WTC11 (cell line): ENCODE measurements around the gene FERMT3. TPM values are rescaled to one million over a fixed set of nuclear protein-coding genes. Genes with fewer than 3 reads are reported as not detected.
A peak's percentile ranks its signal among the peaks of the same experiment; 100 is the strongest.

Source experiments
- ATAC-seq: fragments of 200-7000 bp; cut with Tn5 transposase; 2 replicates; pipeline ENCODE4 v1.10.0; 2021; ENCODE audit warnings: mild to moderate bottlenecking, moderate library complexity
- CTCF ChIA-PET: fragments of 300-600 bp; sonication (Branson Sonifier 250); formaldehyde crosslinking; loops from one replicate; lab custom pipeline; 2021; ENCODE audit warnings: antibody characterized with exemption; lab: Charles Lee
- POLR2A ChIA-PET: fragments of 350-600 bp; sonication (Branson Sonifier 250); formaldehyde crosslinking; loops from one replicate; lab custom pipeline; 2021; ENCODE audit warnings: antibody characterized with exemption; lab: Charles Lee
- DNase-seq: peaks from one replicate; pipeline ENCODE4 v3.0.0; 2021; ENCODE audit warnings: low spot score
- H3K27ac Mint-ChIP-seq: 2 replicates; pipeline ENCODE4 v1.8.0; 2021; ENCODE audit warnings: mixed read lengths
- H3K27me3 Mint-ChIP-seq: 2 replicates; pipeline ENCODE4 v1.8.0; 2021; ENCODE audit warnings: low read depth, mild to moderate bottlenecking, moderate library complexity, mixed read lengths
- H3K36me3 Mint-ChIP-seq: 2 replicates; pipeline ENCODE4 v1.8.0; 2021; ENCODE audit warnings: mixed read lengths
- H3K4me1 Mint-ChIP-seq: 2 replicates; pipeline ENCODE4 v1.8.0; 2022; ENCODE audit warnings: mixed read lengths
- H3K4me3 Mint-ChIP-seq: 2 replicates; pipeline ENCODE4 v1.8.0; 2021; ENCODE audit warnings: mild to moderate bottlenecking, moderate library complexity, mixed read lengths
- H3K9me3 Mint-ChIP-seq: 2 replicates; pipeline ENCODE4 v1.8.0; 2021; ENCODE audit warnings: mixed read lengths
- ATF1 ChIP-seq: sonication (generic); formaldehyde crosslinking; IDR thresholded peaks from 2 replicates; pipeline ENCODE4 v1.8.1; 2023; ENCODE audit warnings: mild to moderate bottlenecking, moderate library complexity, missing genetic modification reagents
- CDX4 ChIP-seq: fragments of 250-450 bp; sonication (Bioruptor Pico); IDR thresholded peaks from 2 replicates; pipeline ENCODE4 v1.9.0; 2021; ENCODE audit warnings: moderate library complexity, mild to moderate bottlenecking, inconsistent platforms, borderline replicate concordance
- CTCF ChIP-seq: fragments of 200-600 bp; IDR thresholded peaks from 2 replicates; pipeline ENCODE4 v1.8.0; 2022; ENCODE audit warnings: antibody characterized with exemption
- E2F5 ChIP-seq: sonication (generic); formaldehyde crosslinking; IDR thresholded peaks from 2 replicates; pipeline ENCODE4 v1.8.1; 2022; ENCODE audit warnings: mild to moderate bottlenecking, moderate library complexity, missing genetic modification reagents
- ERG ChIP-seq: fragments of 250-450 bp; sonication (Bioruptor Pico); IDR thresholded peaks from 2 replicates; pipeline ENCODE4 v1.8.0; 2021; ENCODE audit warnings: mild to moderate bottlenecking
- FOXP4 ChIP-seq: sonication (generic); formaldehyde crosslinking; IDR thresholded peaks from 2 replicates; pipeline ENCODE4 v1.8.0; 2022; ENCODE audit warnings: mild to moderate bottlenecking, missing genetic modification reagents
- GABPB1 ChIP-seq: sonication (generic); formaldehyde crosslinking; IDR thresholded peaks from 2 replicates; pipeline ENCODE4 v1.8.1; 2023; ENCODE audit warnings: mild to moderate bottlenecking, missing genetic modification reagents
- HMGXB4 ChIP-seq: sonication (generic); formaldehyde crosslinking; IDR thresholded peaks from 2 replicates; pipeline ENCODE4 v1.8.1; 2023; ENCODE audit warnings: mild to moderate bottlenecking, moderate library complexity, missing genetic modification reagents
- NR1H2 ChIP-seq: sonication (generic); formaldehyde crosslinking; IDR thresholded peaks from 2 replicates; pipeline ENCODE4 v1.9.0; 2021; ENCODE audit warnings: mild to moderate bottlenecking, moderate library complexity, missing genetic modification reagents
- OVOL2 ChIP-seq: fragments of 250-450 bp; sonication (Bioruptor Pico); IDR thresholded peaks from 2 replicates; pipeline ENCODE4 v1.9.0; 2021; ENCODE audit warnings: mild to moderate bottlenecking, borderline replicate concordance
- SMAD4 ChIP-seq: sonication (generic); formaldehyde crosslinking; IDR thresholded peaks from 2 replicates; pipeline ENCODE4 v1.8.0; 2022; ENCODE audit warnings: mild to moderate bottlenecking, missing genetic modification reagents
- SP1 ChIP-seq: sonication (generic); formaldehyde crosslinking; conservative IDR thresholded peaks from 2 replicates; pipeline ENCODE4 v1.8.1; 2022; ENCODE audit warnings: missing genetic modification reagents
- TEAD1 ChIP-seq: sonication (generic); formaldehyde crosslinking; IDR thresholded peaks from 2 replicates; pipeline ENCODE4 v1.8.0; 2022; ENCODE audit warnings: mild to moderate bottlenecking, missing genetic modification reagents
- TEAD4 ChIP-seq: sonication (generic); formaldehyde crosslinking; IDR thresholded peaks from 2 replicates; pipeline ENCODE4 v1.8.0; 2022; ENCODE audit warnings: mild to moderate bottlenecking, missing genetic modification reagents
- TP53 ChIP-seq: sonication (generic); formaldehyde crosslinking; IDR thresholded peaks from 2 replicates; pipeline ENCODE4 v1.8.1; 2023; ENCODE audit warnings: mild to moderate bottlenecking, missing genetic modification reagents
- ZBTB43 ChIP-seq: sonication (generic); formaldehyde crosslinking; IDR thresholded peaks from 2 replicates; pipeline ENCODE4 v1.8.1; 2023; ENCODE audit warnings: mild to moderate bottlenecking, missing genetic modification reagents
- ZNF121 ChIP-seq: sonication (generic); formaldehyde crosslinking; IDR thresholded peaks from 2 replicates; pipeline ENCODE4 v1.8.0; 2023; ENCODE audit warnings: missing genetic modification reagents
- ZNF396 ChIP-seq: fragments of 250-450 bp; sonication (Bioruptor Pico); IDR thresholded peaks from 2 replicates; pipeline ENCODE4 v1.8.0; 2021; ENCODE audit warnings: mild to moderate bottlenecking, moderate library complexity, borderline replicate concordance
- ZNF423 ChIP-seq: fragments of 250-450 bp; sonication (Bioruptor Pico); IDR thresholded peaks from 2 replicates; pipeline ENCODE4 v2.1.2; 2022; ENCODE audit warnings: mild to moderate bottlenecking, moderate library complexity
- total RNA-seq: library from RNA; stranded (reverse); gene quantifications from 3 replicates; pipeline ENCODE4 v1.2.3, GENCODE V29; 2021

FERMT3 gene
- total RNA-seq, 1 experiment from 2014 or later, result 3.8 TPM

- TF ChIP-seq OVOL2, result no peak
- TF ChIP-seq ZNF121 (CRISPR knock-in tag), result no peak
- no peak for TF ChIP-seq ERG (CRISPR knock-in tag)
- no peak for TF ChIP-seq CDX4
- no peak for TF ChIP-seq ZBTB43 (CRISPR knock-in tag)
- no peak for TF ChIP-seq TP53
- TF ChIP-seq ATF1, result no peak
- 0 out of 2 replicates have a peak, but pooled peaks have one; percentile 39 for TF ChIP-seq SP1
- TF ChIP-seq ZNF423 (CRISPR knock-in tag), result peak; percentile 14
- no peak for TF ChIP-seq TEAD1 (CRISPR knock-in tag)
- TF ChIP-seq CTCF, result no peak
- TF ChIP-seq TEAD4 (CRISPR knock-in tag), result no peak
- TF ChIP-seq ZNF396, result no peak
- TF ChIP-seq E2F5 (CRISPR knock-in tag), result 0 out of 2 replicates have a peak, but pooled peaks have one; percentile 48
- Mint-ChIP-seq H3K27ac (no peak overlapping the region), H3K4me1 (peaks cover 25% of the 10 kb centered on the region), H3K4me3 (peak overlapping the region; percentile 85), H3K9me3 (no peaks in the 10 kb centered on the region), H3K36me3 (peaks cover 6% of the 10 kb centered on the region; the same call in 1 of the 2 replicates), H3K27me3 (peaks cover 16% of the 10 kb centered on the region)
- DNase-seq (peak; percentile 50), ATAC-seq (peak; percentile 6)
- ChIA-PET POLR2A (no interaction called here), CTCF (interaction anchor here (1.0 to 5.4 kb wide), 5 partner anchors 16 to 122 kb away, joined by 3 to 35 read pairs (median 3); partner anchors contain the start of gene PLCB3)
Measured at GRCh38 chr11:64234647-64235379, 28.3 kb downstream of the FERMT3 start.

GRCh38 chr11:64235437-64236161 is 29.1 kb downstream of the FERMT3 start:
- no peak for DNase-seq
- Mint-ChIP-seq H3K9me3 (no peaks in the 10 kb centered on the region), H3K36me3 (peaks cover 6% of the 10 kb centered on the region; the same call in 1 of the 2 replicates), H3K27me3 (peaks cover 16% of the 10 kb centered on the region), H3K27ac (peak overlapping the region; percentile 15; the same call in 1 of the 2 replicates), H3K4me1 (peaks cover 31% of the 10 kb centered on the region), H3K4me3 (peak overlapping the region; percentile 85)
- ATAC-seq, result no peak
- CTCF ChIA-PET, result interaction anchor here (5.4 kb wide), 1 partner anchor 15 kb away, joined by 35 read pairs; the partner anchor contains the start of gene PLCB3
- POLR2A ChIA-PET, result interaction anchor here (1.1 kb wide), 1 partner anchor 16 kb away, joined by 8 read pairs; no protein-coding TSS in a partner anchor
- TF ChIP-seq E2F5 (CRISPR knock-in tag) (no peak), FOXP4 (no peak), ZBTB43 (CRISPR knock-in tag) (no peak), GABPB1 (CRISPR knock-in tag) (no peak), CDX4 (no peak), SMAD4 (CRISPR knock-in tag) (no peak), HMGXB4 (CRISPR knock-in tag) (no peak), NR1H2 (CRISPR knock-in tag) (no peak)
